GM12878 (cell line): ENCODE data around the gene ARHGAP40. TPM values are rescaled to one million over a fixed set of nuclear protein-coding genes. Genes with fewer than 3 reads are reported as not detected.

Experiments
- ATAC-seq: fragments of 200-7000 bp; cut with Tn5 transposase; 3 replicates; pipeline ENCODE4 v1.9.1; 2020; ENCODE audit warnings: mild to moderate bottlenecking, moderate library complexity
- BruUV-seq: library from RNA; stranded (reverse); fragments of 400-500 nt; replicated peaks from 2 replicates; lab custom pipeline; 2021; lab: Mats Ljungman, UMichigan
- CTCF ChIA-PET: fragments of 300-600 bp; sonication (Branson Sonifier 250); formaldehyde crosslinking; extraction: SDS; loops from one replicate; lab custom pipeline; 2021; ENCODE audit warnings: inconsistent platforms; lab: Yijun Ruan, JAX
- POLR2A ChIA-PET: fragments of 350-600 bp; formaldehyde crosslinking; extraction: SDS; loops from one replicate; lab custom pipeline; 2021; ENCODE audit warnings: inconsistent platforms; lab: Charles Lee
- RAD21 ChIA-PET: fragments of 300-600 bp; sonication (Branson Sonifier 250); formaldehyde crosslinking; loops from one replicate; lab custom pipeline; 2023; ENCODE audit warnings: antibody characterized with exemption; ENCODE audit not compliant: unreplicated experiment; lab: Charles Lee
- SMC1A ChIA-PET: fragments of 300-600 bp; sonication (Branson Sonifier 250); formaldehyde crosslinking; loops from one replicate; lab custom pipeline; 2023; ENCODE audit not compliant: unreplicated experiment, uncharacterized antibody; lab: Charles Lee
- DNase-seq: peaks from one replicate; pipeline ENCODE4 v3.0.0-alpha.2; 2011; ENCODE audit warnings: low read depth, low spot score
- FAIRE-seq: peaks from 3 replicates; lab custom pipeline; 2011; peaks lifted over from hg19 to GRCh38; lab: Jason Lieb, UNC
- H2AFZ ChIP-seq: 2 replicates; pipeline ENCODE4 v1.6.0; 2011; ENCODE audit warnings: low read depth, low read length, control low read depth; ENCODE audit not compliant: control insufficient read depth
- H3K27ac ChIP-seq: 2 replicates; pipeline ENCODE4 v1.5.1; 2011; ENCODE audit warnings: control low read depth; ENCODE audit not compliant: control insufficient read depth, insufficient read depth
- H3K27me3 ChIP-seq, 2 experiments: replicated peaks in 1 of 2; 2 replicates each; pipeline versions ENCODE4 v1.6.0 to v1.6.1; 2011; ENCODE audit warnings: low read length in 1 of 2; ENCODE audit not compliant: control insufficient read depth in 2 of 2, insufficient read depth in 2 of 2
- H3K36me3 ChIP-seq, 2 experiments: 2 replicates each; pipeline ENCODE4 v1.5.1; 2011; ENCODE audit warnings: low read length in 1 of 2; ENCODE audit not compliant: control insufficient read depth in 2 of 2, insufficient read depth in 2 of 2
- H3K4me1 ChIP-seq: 2 replicates; pipeline ENCODE4 v1.6.1; 2011; ENCODE audit warnings: mild to moderate bottlenecking, low read length, moderate library complexity, mixed read lengths; ENCODE audit not compliant: control insufficient read depth, insufficient read depth
- H3K4me2 ChIP-seq: 2 replicates; pipeline ENCODE4 v1.6.0; 2011; ENCODE audit warnings: control low read depth; ENCODE audit not compliant: control insufficient read depth, insufficient read depth
- H3K4me3 ChIP-seq: fragments of 200-600 bp; sonication (generic); 2 replicates; pipeline ENCODE4 v1.5.1; 2016
- H3K79me2 ChIP-seq: 2 replicates; pipeline ENCODE4 v1.6.0; 2011; ENCODE audit warnings: low read length; ENCODE audit not compliant: control insufficient read depth, insufficient read depth
- H3K9ac ChIP-seq: 2 replicates; pipeline ENCODE4 v1.8.0; 2011; ENCODE audit warnings: low read length, control low read depth, mixed read lengths; ENCODE audit not compliant: control insufficient read depth, insufficient read depth
- H3K9me3 ChIP-seq: replicated peaks from 3 replicates; pipeline ENCODE4 v1.5.1; 2011; ENCODE audit warnings: mild to moderate bottlenecking, low read length; ENCODE audit not compliant: control insufficient read depth, insufficient read depth
- H4K20me1 ChIP-seq: 2 replicates; pipeline ENCODE4 v1.6.0; 2011; ENCODE audit not compliant: control insufficient read depth, insufficient read depth
- CEBPB ChIP-seq, 2 experiments: fragments of 150-350 bp in 1 of 2; IDR thresholded peaks; 2 replicates each; pipeline ENCODE4 v1.6.1; 2012 to 2014; ENCODE audit warnings: low read depth in 2 of 2, low read length in 2 of 2, borderline replicate concordance in 1 of 2, inconsistent platforms in 1 of 2
- MXI1 ChIP-seq: fragments of 150-350 bp; IDR thresholded peaks from 2 replicates; pipeline ENCODE4 v1.6.1; 2011; ENCODE audit warnings: low read depth, mild to moderate bottlenecking, inconsistent platforms, low read length, improper control_type of control experiment
- NR2C2 ChIP-seq: IDR thresholded peaks from 2 replicates; pipeline ENCODE4 v1.6.1; 2011; ENCODE audit warnings: borderline replicate concordance, low read depth; ENCODE audit not compliant: control insufficient read depth, insufficient read length
- POLR2AphosphoS2 ChIP-seq: IDR thresholded peaks from 2 replicates; pipeline ENCODE4 v1.6.1; 2011; ENCODE audit warnings: low read depth, mild to moderate bottlenecking, low read length, improper control_type of control experiment, moderate library complexity
- RB1 ChIP-seq: fragments of 450-650 bp; formaldehyde crosslinking; IDR thresholded peaks from 2 replicates; pipeline ENCODE4 v1.6.1; 2017; ENCODE audit warnings: mild to moderate bottlenecking, borderline replicate concordance
- SIN3A ChIP-seq: IDR thresholded peaks from 2 replicates; pipeline ENCODE4 v1.6.1; 2012; ENCODE audit warnings: low read depth, low read length, improper control_type of control experiment
- SPI1 ChIP-seq: IDR thresholded peaks from 2 replicates; pipeline ENCODE4 v1.6.1; 2011; ENCODE audit warnings: low read depth, mild to moderate bottlenecking, low read length, moderate library complexity, borderline replicate concordance; ENCODE audit not compliant: insufficient read depth
- USF1 ChIP-seq: IDR thresholded peaks from 2 replicates; pipeline ENCODE4 v1.6.1; 2011; ENCODE audit warnings: borderline replicate concordance, low read depth, mild to moderate bottlenecking, moderate library complexity, mixed read lengths, low read length; ENCODE audit not compliant: insufficient read depth; ENCODE audit errors: extremely low read length
- YY1 ChIP-seq: IDR thresholded peaks from 2 replicates; pipeline ENCODE4 v1.6.1; 2011; ENCODE audit warnings: low read depth, mild to moderate bottlenecking, low read length
- ZBTB40 ChIP-seq: fragments of 450-650 bp; IDR thresholded peaks from 2 replicates; pipeline ENCODE4 v1.6.1; 2016; ENCODE audit warnings: mild to moderate bottlenecking, moderate library complexity, borderline replicate concordance
- WGBS: methylation state at CpG from one replicate; pipeline ENCODE4 v1.1.6; 2016; ENCODE audit warnings: low lambda C conversion rate; ENCODE audit not compliant: insufficient replicate concordance, insufficient coverage; ENCODE audit errors: missing lambda C conversion rate; 5-methylcytosine and 5-hydroxymethylcytosine counted together
- in situ Hi-C: fragments of 300-500 bp; cut with MboI; formaldehyde crosslinking; loops from 9 replicates; pipeline ENCODE4 v1.14.3; 2018; ENCODE audit warnings: mixed read lengths
- intact Hi-C: fragments of 100-400 bp; cut with micrococcal nuclease; formaldehyde crosslinking; loops from one replicate; pipeline ENCODE4 v1.14.2; 2022; ENCODE audit not compliant: unreplicated experiment
- polyA plus RNA-seq, 11 experiments: library from polyadenylated mRNA; depleted of rRNA in 4 of 11; unstranded in 6 of 11; stranded (reverse) in 5 of 11; fragments of >200 nt; fragmentation: Nextera tagmentation in 4 of 11; fragmentation: Illumina TruSeq in 1 of 11; extraction: Ambion mirVana in 4 of 11; extraction: Trizol in 1 of 11; gene quantifications; 1 replicate in 1 of 11; 2 replicates in 10 of 11; pipeline versions ENCODE4 v1.2.1 to v1.2.3, GENCODE V29; 2011 to 2016; ENCODE audit warnings: inconsistent platforms in 2 of 11, missing spikeins in 2 of 11, low read depth in 1 of 11
- total RNA-seq, 4 experiments: library from RNA; depleted of rRNA in 3 of 4; stranded (reverse); fragments of >200 nt in 3 of 4; fragmentation: Illumina TruSeq in 1 of 4; extraction: Trizol in 1 of 4; gene quantifications; 2 replicates each; pipeline versions ENCODE4 v1.2.1 to v1.2.3, GENCODE V29; 2013 to 2021

ARHGAP40 gene
- total and polyA plus RNA-seq, 10 of the 15 experiments (the other 5 are each of a cell fraction or from before 2014, with no cell fraction given) = 0.06 to 0.07 TPM; not detected in 8

- peak overlapping the region; percentile 23; the same call in 1 of the 2 replicates for H2AFZ ChIP-seq
- CTCF ChIA-PET = interaction anchor here (0.5 to 0.6 kb wide), 2 partner anchors 409 to 420 kb away, joined by 3 read pairs; no protein-coding TSS in a partner anchor
Measured at GRCh38 chr20:38628580-38629470, 27.2 kb downstream of the ARHGAP40 start.

GRCh38 chr20:38629979-38630378 is 28.4 kb downstream of the ARHGAP40 start:
- Histone ChIP-seq H3K4me1 (no peaks in the 10 kb centered on the region), H2AFZ (no peak overlapping the region), H3K4me2 (no peak overlapping the region), H3K27ac (no peak overlapping the region), H3K36me3 (no peaks in the 10 kb centered on the region), H3K79me2 (no peaks in the 10 kb centered on the region), H3K9ac (no peak overlapping the region), H4K20me1 (no peaks in the 10 kb centered on the region), H3K4me3 (no peak overlapping the region), H3K9me3 (no peaks in the 10 kb centered on the region), H3K27me3 (peaks cover 0 to 2% of the 10 kb centered on the region in 2 experiments; a peak in 1 of 4 replicates)
- ChIA-PET RAD21 (interaction anchor here (1.3 kb wide), 1 partner anchor 263 kb away, joined by 4 read pairs; no protein-coding TSS in a partner anchor), CTCF (no interaction called here), POLR2A (no interaction called here), SMC1A (no interaction called here)
- DNase-seq (no peak), FAIRE-seq (no peak), ATAC-seq (no peak)
- BruUV-seq = no TSS peak
- intact Hi-C loops = no loop called here
- in situ Hi-C loops = no loop called here
- no CpG with 5 or more reads among the region's 1 CpG for WGBS
- TF ChIP-seq MXI1 (no peak), CEBPB (IDR thresholded peaks at IDR 0.05; ENCODE audit: borderline replicate concordance in 1 of 2, low read depth in 2 of 2, low read length in 2 of 2) (no peak), SPI1 (no peak), YY1 (no peak), RB1 (no peak), ZBTB40 (no peak), USF1 (no peak), SIN3A (no peak)

More at GRCh38 chr20:38628580-38629470, 27.2 kb downstream of the ARHGAP40 start:
- Histone ChIP-seq H4K20me1 (no peaks in the 10 kb centered on the region), H3K27me3 (no peaks in the 10 kb centered on the region), H3K4me1 (no peaks in the 10 kb centered on the region), H3K4me2 (no peak overlapping the region), H3K4me3 (no peak overlapping the region), H3K36me3 (no peaks in the 10 kb centered on the region), H3K9me3 (no peaks in the 10 kb centered on the region), H3K79me2 (no peaks in the 10 kb centered on the region), H3K9ac (no peak overlapping the region), H3K27ac (no peak overlapping the region)
- FAIRE-seq = no peak
- TF ChIP-seq POLR2AphosphoS2 = no peak
- no peak for TF ChIP-seq NR2C2
- in situ Hi-C loops = no loop called here
- WGBS = 43% methylated on average over 9 of the region's 9 CpGs
- SMC1A ChIA-PET = interaction anchor here (1.1 kb wide), 1 partner anchor 120 kb away, joined by 3 read pairs; no protein-coding TSS in a partner anchor
- ATAC-seq = no peak; the same call in 2 of the 3 replicates
- RAD21 ChIA-PET = interaction anchor here (0.5 to 1.3 kb wide), 3 partner anchors 15 to 265 kb away, joined by 3 to 4 read pairs (median 3); no protein-coding TSS in a partner anchor
- no TSS peak for BruUV-seq
- POLR2A ChIA-PET = no interaction called here
- no peak for DNase-seq
- intact Hi-C loops = no loop called here
